H1 (cell line): Measurements from ENCODE around the gene TSPAN17. TPM values are rescaled to one million over a fixed set of nuclear protein-coding genes. Genes with fewer than 3 reads are reported as not detected.

Source experiments
- CBX5 ChIP-seq: fragments of 300-800, 300-1000 bp; sonication (generic); IDR thresholded peaks from 2 replicates; pipeline ENCODE4 v1.7.1; 2016; ENCODE audit warnings: antibody characterized with exemption, low read length, low read depth
- CREB1 ChIP-seq: IDR thresholded peaks from 2 replicates; pipeline ENCODE4 v1.6.1; 2012; ENCODE audit warnings: inconsistent platforms
- CTCF ChIP-seq, 3 experiments: IDR thresholded peaks; 1 replicate in 2 of 3; 2 replicates in 1 of 3; pipeline versions ENCODE4 v1.5.1 to v1.6.1; 2011; ENCODE audit warnings: low read length in 3 of 3, mild to moderate bottlenecking in 3 of 3, inconsistent platforms in 2 of 3, low read depth in 1 of 3, moderate library complexity in 1 of 3; ENCODE audit not compliant: insufficient read depth in 1 of 3; ENCODE audit errors: control extremely low read depth in 1 of 3
- HDAC6 ChIP-seq: IDR thresholded peaks from one replicate; pipeline ENCODE4 v1.7.1; 2012; ENCODE audit warnings: low read depth, mild to moderate bottlenecking, inconsistent platforms, low read length, moderate library complexity
- POU5F1 ChIP-seq: IDR thresholded peaks from 2 replicates; pipeline ENCODE4 v1.6.1; 2011; ENCODE audit warnings: low read depth, mild to moderate bottlenecking, low read length, moderate library complexity
- SIX5 ChIP-seq: IDR thresholded peaks from 2 replicates; pipeline ENCODE4 v1.6.1; 2011; ENCODE audit warnings: mild to moderate bottlenecking, low read depth, low read length
- TAF1 ChIP-seq: IDR thresholded peaks from 2 replicates; pipeline ENCODE4 v1.6.1; 2011; ENCODE audit warnings: mild to moderate bottlenecking, low read depth, low read length
- YY1 ChIP-seq: IDR thresholded peaks from 2 replicates; pipeline ENCODE4 v1.6.1; 2011; ENCODE audit warnings: low read depth, mild to moderate bottlenecking, low read length
- polyA plus RNA-seq, 7 experiments: library from polyadenylated mRNA; depleted of rRNA in 3 of 7; stranded (reverse) in 5 of 7; unstranded in 2 of 7; fragments of >200 nt in 5 of 7; fragments of 200-250 nt in 2 of 7; gene quantifications; 1 replicate in 5 of 7; 2 replicates in 1 of 7; 4 replicates in 1 of 7; pipeline versions ENCODE4 v1.2.1 to v1.2.3, GENCODE V29; 2011 to 2013; ENCODE audit warnings: missing spikeins in 2 of 7, mixed read lengths in 2 of 7
- total RNA-seq: library from RNA; stranded (reverse); fragmentation: NEBNext Ultra II Directional; extraction: Animal tissue kit (Norgen Biotek cat#: 25700); gene quantifications from 2 replicates; pipeline ENCODE4 v1.2.1, GENCODE V29; 2021

Gene TSPAN17
- total and polyA plus RNA-seq, 2 of the 8 experiments (the other 6 are each of a cell fraction or from before 2014, with no cell fraction given) = 41.5 to 53.7 TPM

DNA sequence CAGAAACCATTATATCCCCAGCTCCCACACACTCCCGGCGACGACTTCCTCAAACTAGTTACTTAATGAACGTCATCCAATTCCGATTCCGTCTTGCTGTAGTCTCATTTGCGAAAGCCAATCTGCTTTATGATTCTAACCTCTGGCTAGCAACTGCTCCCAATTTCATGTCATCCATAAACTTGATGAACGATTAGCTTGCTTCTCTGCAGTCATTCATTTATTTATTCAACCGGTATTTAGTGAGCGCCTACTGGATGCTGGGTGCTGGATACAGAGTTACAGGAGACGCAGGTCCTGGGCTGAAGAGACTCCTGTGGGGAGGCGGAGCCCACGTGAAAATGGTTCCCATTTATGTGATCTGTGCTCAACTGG, 46.2 kb downstream of the TSPAN17 start (continued):
- TF ChIP-seq YY1 (no peak), POU5F1 (no peak), CREB1 (no peak), HDAC6 (no peak), TAF1 (no peak), CBX5 (no peak), CTCF (IDR thresholded peaks at IDR 0.05; ENCODE audit: control extremely low read depth in 1 of 3, insufficient read depth in 1 of 3, low read depth in 1 of 3, low read length in 3 of 3) (no peak), SIX5 (no peak)
